CD14-positive monocyte (primary cell): ENCODE measurements around the gene ABHD16A. TPM values are rescaled to one million over a fixed set of nuclear protein-coding genes. Genes with fewer than 3 reads are reported as not detected.
A peak's percentile ranks its signal among the peaks of the same experiment; 100 is the strongest.
"Not testable (repeated sequence)": the region's sequence is repeated elsewhere in the genome, so short reads cannot be mapped to it uniquely, and the experiment has no call there.

Experiments used
- DNase-seq, 3 donors: peaks; one replicate each; pipeline ENCODE4 v3.0.0-alpha.2; 2011 to 2022
- H2AFZ ChIP-seq: 2 replicates; pipeline ENCODE4 v1.6.0; 2012; ENCODE audit warnings: mild to moderate bottlenecking, low read depth, low read length, inconsistent platforms; ENCODE audit not compliant: insufficient read depth, poor library complexity, severe bottlenecking
- H3K27ac ChIP-seq, 2 donors: 1 replicate in 1 of 2; 2 replicates in 1 of 2; pipeline ENCODE4 v1.5.1; 2012 to 2013; ENCODE audit warnings: low read length in 2 of 2, control low read depth in 1 of 2, inconsistent platforms in 1 of 2, low read depth in 1 of 2, mild to moderate bottlenecking in 1 of 2
- H3K27me3 ChIP-seq, 2 donors: one replicate each; pipeline versions ENCODE4 v1.6.0 to v1.6.1; 2011 to 2013; ENCODE audit warnings: low read length in 2 of 2; ENCODE audit not compliant: control insufficient read depth in 2 of 2, insufficient read depth in 2 of 2
- H3K36me3 ChIP-seq, 2 donors: replicated peaks in 1 of 2; 1 replicate in 1 of 2; 2 replicates in 1 of 2; pipeline versions ENCODE4 v1.5.1 to v1.6.1; 2012 to 2013; ENCODE audit warnings: low read length in 2 of 2, control low read depth in 1 of 2, inconsistent platforms in 1 of 2, mild to moderate bottlenecking in 1 of 2; ENCODE audit not compliant: insufficient read depth in 2 of 2, control insufficient read depth in 1 of 2
- H3K4me1 ChIP-seq, 2 donors: 1 replicate in 1 of 2; 2 replicates in 1 of 2; pipeline versions ENCODE4 v1.5.1 to v1.6.1; 2012 to 2013; ENCODE audit warnings: low read length in 2 of 2, control low read depth in 1 of 2, inconsistent platforms in 1 of 2, mild to moderate bottlenecking in 1 of 2, moderate library complexity in 1 of 2; ENCODE audit not compliant: insufficient read depth in 2 of 2, control insufficient read depth in 1 of 2
- H3K4me2 ChIP-seq: replicated peaks from 2 replicates; pipeline ENCODE3; 2012; ENCODE audit warnings: low read length, moderate library complexity, mild to moderate bottlenecking; ENCODE audit not compliant: poor library complexity, severe bottlenecking; ENCODE audit errors: extremely low read depth
- H3K4me3 ChIP-seq, 3 experiments: fragments of 200-600 bp in 1 of 3; sonication (generic) in 1 of 3; replicated peaks in 1 of 3; 1 replicate in 2 of 3; 2 replicates in 1 of 3; pipeline ENCODE4 v1.5.1; 2011 to 2013; ENCODE audit warnings: low read length in 3 of 3, mild to moderate bottlenecking in 3 of 3, control low read depth in 2 of 3, low read depth in 2 of 3, inconsistent platforms in 1 of 3, moderate library complexity in 1 of 3
- H3K79me2 ChIP-seq: 2 replicates; pipeline ENCODE4 v1.6.0; 2012; ENCODE audit warnings: mild to moderate bottlenecking, control low read depth, inconsistent platforms, low read length, moderate library complexity; ENCODE audit not compliant: insufficient read depth
- H3K9ac ChIP-seq: 2 replicates; pipeline ENCODE4 v1.6.0; 2017; ENCODE audit warnings: low read length, mild to moderate bottlenecking; ENCODE audit not compliant: insufficient read depth, poor library complexity, severe bottlenecking
- H3K9me3 ChIP-seq, 2 donors: replicated peaks in 1 of 2; 1 replicate in 1 of 2; 2 replicates in 1 of 2; pipeline versions ENCODE4 v1.5.1 to v1.6.1; 2012 to 2013; ENCODE audit warnings: low read length in 2 of 2, control low read depth in 1 of 2; ENCODE audit not compliant: control insufficient read depth in 1 of 2, insufficient read depth in 1 of 2
- H4K20me1 ChIP-seq: 2 replicates; pipeline ENCODE4 v1.6.0; 2012; ENCODE audit warnings: mild to moderate bottlenecking, low read length, control low read depth, moderate library complexity; ENCODE audit not compliant: insufficient read depth
- H3K27ac Mint-ChIP-seq, 7 donors: one replicate each; pipeline ENCODE4 v1.8.0; 2020; ENCODE audit warnings: mild to moderate bottlenecking in 7 of 7, mixed read lengths in 7 of 7, moderate library complexity in 6 of 7, inconsistent platforms in 2 of 7
- H3K27me3 Mint-ChIP-seq, 3 donors: one replicate each; pipeline ENCODE4 v1.8.0; 2021 to 2022; ENCODE audit warnings: low read depth in 3 of 3, mild to moderate bottlenecking in 3 of 3, mixed read lengths in 3 of 3, moderate library complexity in 3 of 3, inconsistent platforms in 1 of 3
- H3K36me3 Mint-ChIP-seq, 2 donors: one replicate each; pipeline ENCODE4 v1.8.0; 2020; ENCODE audit warnings: mixed read lengths in 2 of 2, inconsistent platforms in 1 of 2, mild to moderate bottlenecking in 1 of 2
- H3K4me1 Mint-ChIP-seq: one replicate; pipeline ENCODE4 v1.8.0; 2020; ENCODE audit warnings: mild to moderate bottlenecking, mixed read lengths
- H3K4me3 Mint-ChIP-seq, 2 donors: one replicate each; pipeline ENCODE4 v1.8.0; 2020; ENCODE audit warnings: mild to moderate bottlenecking in 2 of 2, mixed read lengths in 2 of 2, moderate library complexity in 1 of 2
- H3K9me3 Mint-ChIP-seq, 7 donors: one replicate each; pipeline ENCODE4 v1.8.0; 2020 to 2022; ENCODE audit warnings: mixed read lengths in 7 of 7, mild to moderate bottlenecking in 6 of 7, moderate library complexity in 6 of 7, inconsistent platforms in 2 of 7
- WGBS: methylation state at CpG from one replicate; pipeline ENCODE4 v1.1.5; 2013; ENCODE audit warnings: missing lambda C conversion rate; ENCODE audit not compliant: insufficient coverage; 5-methylcytosine and 5-hydroxymethylcytosine counted together
- intact Hi-C, 2 donors: fragments of 100-400 bp; cut with micrococcal nuclease; formaldehyde crosslinking; loops; one replicate each; pipeline versions ENCODE4 v1.15.0 to v1.15.1; 2023
- polyA plus RNA-seq, 3 donors: library from polyadenylated mRNA; depleted of rRNA in 1 of 3; unstranded in 2 of 3; stranded (reverse) in 1 of 3; fragments of 300-500 nt in 2 of 3; fragments of >200 nt in 1 of 3; fragmentation: Illumina TruSeq in 2 of 3; gene quantifications; 1 replicate in 2 of 3; 2 replicates in 1 of 3; pipeline ENCODE4 v1.2.3, GENCODE V29; 2012 to 2021
- TF ChIP-seq, protein P1 (sequence below): fragments of 200-600 bp; IDR thresholded peaks from one replicate; pipeline ENCODE4 v1.8.0; 2022; ENCODE audit warnings: antibody characterized with exemption, mild to moderate bottlenecking

ABHD16A gene
- polyA plus RNA-seq, 3 donors = 53.0 to 122 (median 56.0) TPM

DNA sequence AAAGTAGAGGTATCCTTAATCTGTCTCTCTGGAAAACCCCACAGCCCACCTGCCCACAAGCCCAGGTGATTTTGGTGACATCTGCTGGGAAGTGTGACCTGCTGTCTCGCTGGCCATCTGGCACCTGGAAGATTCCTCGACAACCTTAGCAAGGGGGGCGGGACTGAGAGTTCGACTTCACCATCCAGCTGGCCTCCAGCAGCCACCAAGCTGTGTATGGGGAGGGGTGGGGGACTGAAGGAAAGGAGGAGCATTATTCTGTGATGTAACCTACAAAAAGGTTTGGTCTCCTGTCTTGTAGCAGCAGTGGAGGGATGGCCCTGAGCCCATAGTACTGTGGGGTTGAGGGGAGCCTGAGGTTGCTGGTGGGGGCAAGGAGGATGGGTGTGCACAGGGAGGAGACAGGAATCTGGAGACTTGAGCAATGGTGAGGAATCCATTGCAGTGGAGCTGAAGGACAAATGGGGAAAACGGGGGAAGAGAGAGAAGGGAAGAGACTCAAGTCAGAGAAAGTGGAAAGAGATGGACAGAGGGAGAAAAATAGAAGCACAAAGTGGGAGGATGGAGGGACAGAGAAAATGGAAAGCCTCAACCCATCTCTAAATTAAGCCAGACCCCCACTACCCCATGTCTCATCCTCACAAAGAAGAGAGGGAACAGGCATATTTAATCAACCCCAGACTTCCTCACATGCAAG is 7.5 kb upstream of the ABHD16A start:
- TF ChIP-seq, protein P1, sequence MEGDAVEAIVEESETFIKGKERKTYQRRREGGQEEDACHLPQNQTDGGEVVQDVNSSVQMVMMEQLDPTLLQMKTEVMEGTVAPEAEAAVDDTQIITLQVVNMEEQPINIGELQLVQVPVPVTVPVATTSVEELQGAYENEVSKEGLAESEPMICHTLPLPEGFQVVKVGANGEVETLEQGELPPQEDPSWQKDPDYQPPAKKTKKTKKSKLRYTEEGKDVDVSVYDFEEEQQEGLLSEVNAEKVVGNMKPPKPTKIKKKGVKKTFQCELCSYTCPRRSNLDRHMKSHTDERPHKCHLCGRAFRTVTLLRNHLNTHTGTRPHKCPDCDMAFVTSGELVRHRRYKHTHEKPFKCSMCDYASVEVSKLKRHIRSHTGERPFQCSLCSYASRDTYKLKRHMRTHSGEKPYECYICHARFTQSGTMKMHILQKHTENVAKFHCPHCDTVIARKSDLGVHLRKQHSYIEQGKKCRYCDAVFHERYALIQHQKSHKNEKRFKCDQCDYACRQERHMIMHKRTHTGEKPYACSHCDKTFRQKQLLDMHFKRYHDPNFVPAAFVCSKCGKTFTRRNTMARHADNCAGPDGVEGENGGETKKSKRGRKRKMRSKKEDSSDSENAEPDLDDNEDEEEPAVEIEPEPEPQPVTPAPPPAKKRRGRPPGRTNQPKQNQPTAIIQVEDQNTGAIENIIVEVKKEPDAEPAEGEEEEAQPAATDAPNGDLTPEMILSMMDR = no peak
- intact Hi-C loops = no loop called here
- H3K36me3 Mint-ChIP-seq = no peaks in the 10 kb centered on the region
- H3K9me3 Mint-ChIP-seq = peaks cover 0 to 2% (median 0%) of the 10 kb centered on the region in 7 donors
- Histone ChIP-seq H3K4me2 (peak overlapping the region; percentile 49), H2AFZ (peak overlapping the region; percentile 56), H3K9ac (no peak overlapping the region), H3K4me1 (peaks cover 21 to 27% of the 10 kb centered on the region in 2 donors), H3K9me3 (no peaks in the 10 kb centered on the region), H3K4me3 (peak overlapping the region in 1 of 3 experiments; percentile 46), H3K36me3 (no peaks in the 10 kb centered on the region), H4K20me1 (no peaks in the 10 kb centered on the region), H3K27ac (peak overlapping the region in 1 of 2 donors; percentile 32), H3K79me2 (no peaks in the 10 kb centered on the region), H3K27me3 (no peaks in the 10 kb centered on the region)
- H3K27ac Mint-ChIP-seq = peak overlapping the region in 6 of 7 donors; percentile 28 to 79 (median 58)
- WGBS = 87% methylated on average over 4 of the region's 5 CpGs
- DNase-seq = no peak
- H3K27me3 Mint-ChIP-seq = peaks cover 0 to 9% (median 1%) of the 10 kb centered on the region in 3 donors
- H3K4me3 Mint-ChIP-seq = peak overlapping the region; percentile 59 to 80
- peaks cover 28% of the 10 kb centered on the region for H3K4me1 Mint-ChIP-seq

GRCh38 chr6:31709157-31709556 is 6.0 kb upstream of the ABHD16A start:
- intact Hi-C loops, H3K4me3 ChIP-seq, H3K9me3 Mint-ChIP-seq, H2AFZ ChIP-seq, H3K27ac ChIP-seq, H3K4me2 ChIP-seq, H3K9me3 ChIP-seq, H3K9ac ChIP-seq, H3K27me3 Mint-ChIP-seq, H3K4me3 Mint-ChIP-seq, H4K20me1 ChIP-seq, H3K36me3 Mint-ChIP-seq, DNase-seq, H3K36me3 ChIP-seq, H3K27me3 ChIP-seq, H3K79me2 ChIP-seq: not testable (repeated sequence)
- peaks cover 21 to 27% of the 10 kb centered on the region in 2 donors for H3K4me1 ChIP-seq
- 80% methylated on average over 7 of the region's 11 CpGs for WGBS
- Mint-ChIP-seq H3K4me1 (peaks cover 28% of the 10 kb centered on the region), H3K27ac (peak overlapping the region in 2 of 7 donors; percentile 54 to 76)
